Vagina (tissue), 2 donors: ENCODE results near the gene CROT. TPM values are rescaled to one million over a fixed set of nuclear protein-coding genes. Genes with fewer than 3 reads are reported as not detected.

Experiments
- DNase-seq, 2 donors: peaks; one replicate each; pipeline ENCODE4 v3.0.0-alpha.2; 2017; ENCODE audit errors: extremely low spot score in 2 of 2
- H3K27ac ChIP-seq: fragments of 200-600 bp; sonication (generic); one replicate; pipeline ENCODE4 v1.5.1; 2019
- H3K27me3 ChIP-seq: fragments of 200-600 bp; sonication (generic); one replicate; pipeline ENCODE4 v1.5.1; 2019
- H3K36me3 ChIP-seq, 2 donors: fragments of 200-600 bp; sonication (generic); one replicate each; pipeline ENCODE4 v1.5.1; 2017 to 2019
- H3K4me1 ChIP-seq: fragments of 200-600 bp; sonication (generic); one replicate; pipeline ENCODE4 v1.5.1; 2019
- H3K4me3 ChIP-seq, 2 donors: fragments of 200-600 bp; sonication (generic); 1 replicate in 1 of 2; 2 replicates in 1 of 2; pipeline ENCODE4 v1.5.1; 2016 to 2019
- H3K9me3 ChIP-seq: fragments of 200-600 bp; sonication (generic); one replicate; pipeline ENCODE4 v1.5.1; 2019
- POLR2A ChIP-seq, 2 donors: fragments of 450-650 bp; IDR thresholded peaks; one replicate each; pipeline ENCODE4 v1.6.1; 2017; ENCODE audit warnings: antibody characterized with exemption in 2 of 2, mild to moderate bottlenecking in 2 of 2, moderate library complexity in 2 of 2
- POLR2AphosphoS5 ChIP-seq, 2 donors: sonication (generic); formaldehyde crosslinking; IDR thresholded peaks; one replicate each; pipeline ENCODE4 v1.9.0; 2017; ENCODE audit warnings: antibody characterized with exemption in 2 of 2, mild to moderate bottlenecking in 2 of 2, low read depth in 1 of 2; ENCODE audit not compliant: insufficient read depth in 1 of 2
- intact Hi-C: fragments of 100-400 bp; cut with DNase I; formaldehyde crosslinking; loops from one replicate; pipeline ENCODE4 v1.15.1; 2023
- total RNA-seq: library from RNA; depleted of rRNA; stranded (reverse); fragments of >200 nt; gene quantifications from one replicate; pipeline ENCODE4 v1.2.3, GENCODE V29; 2016
- TF ChIP-seq, protein P1 (sequence below), 3 experiments: fragments of 450-650 bp in 2 of 3; fragments of 200-600 bp in 1 of 3; sonication (generic) in 1 of 3; IDR thresholded peaks; one replicate each; pipeline ENCODE4 v1.5.1; 2017 to 2019; ENCODE audit warnings: antibody characterized with exemption in 3 of 3, mild to moderate bottlenecking in 2 of 3, moderate library complexity in 2 of 3

CROT gene
- total RNA-seq, 1 donor from 2014 or later, result 38.1 TPM

DNA sequence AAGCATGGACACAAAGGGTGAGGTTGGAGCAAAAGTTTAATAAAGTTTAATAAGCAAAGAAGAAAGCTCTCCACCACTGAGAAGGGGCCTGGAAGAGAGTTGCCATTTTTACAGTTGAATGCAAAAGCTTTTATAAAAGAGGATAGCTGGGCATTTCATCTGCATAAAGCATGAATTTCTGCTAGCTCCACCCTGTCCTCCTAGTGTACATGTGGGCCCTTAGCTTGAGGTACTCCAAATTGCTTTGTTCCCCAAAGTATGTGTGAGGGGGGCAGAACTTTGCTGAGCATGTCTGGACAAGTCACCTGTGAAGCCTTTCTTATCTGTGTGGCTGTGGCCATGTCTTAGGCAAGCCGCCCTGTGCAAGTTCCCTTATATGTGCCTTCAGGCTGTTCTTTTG lies 22.6 kb upstream of the CROT start:
- Histone ChIP-seq H3K9me3 (peaks cover 8% of the 10 kb centered on the region), H3K4me3 (no peak overlapping the region), H3K36me3 (peaks cover 0 to 17% of the 10 kb centered on the region in 2 donors), H3K27me3 (no peaks in the 10 kb centered on the region), H3K4me1 (peaks cover 13% of the 10 kb centered on the region), H3K27ac (no peak overlapping the region)
- no peak for TF ChIP-seq POLR2AphosphoS5 (IDR thresholded peaks at IDR 0.05; ENCODE audit: insufficient read depth in 1 of 2, low read depth in 1 of 2)
- TF ChIP-seq POLR2A (IDR thresholded peaks at IDR 0.05), result no peak
- TF ChIP-seq, protein P1, sequence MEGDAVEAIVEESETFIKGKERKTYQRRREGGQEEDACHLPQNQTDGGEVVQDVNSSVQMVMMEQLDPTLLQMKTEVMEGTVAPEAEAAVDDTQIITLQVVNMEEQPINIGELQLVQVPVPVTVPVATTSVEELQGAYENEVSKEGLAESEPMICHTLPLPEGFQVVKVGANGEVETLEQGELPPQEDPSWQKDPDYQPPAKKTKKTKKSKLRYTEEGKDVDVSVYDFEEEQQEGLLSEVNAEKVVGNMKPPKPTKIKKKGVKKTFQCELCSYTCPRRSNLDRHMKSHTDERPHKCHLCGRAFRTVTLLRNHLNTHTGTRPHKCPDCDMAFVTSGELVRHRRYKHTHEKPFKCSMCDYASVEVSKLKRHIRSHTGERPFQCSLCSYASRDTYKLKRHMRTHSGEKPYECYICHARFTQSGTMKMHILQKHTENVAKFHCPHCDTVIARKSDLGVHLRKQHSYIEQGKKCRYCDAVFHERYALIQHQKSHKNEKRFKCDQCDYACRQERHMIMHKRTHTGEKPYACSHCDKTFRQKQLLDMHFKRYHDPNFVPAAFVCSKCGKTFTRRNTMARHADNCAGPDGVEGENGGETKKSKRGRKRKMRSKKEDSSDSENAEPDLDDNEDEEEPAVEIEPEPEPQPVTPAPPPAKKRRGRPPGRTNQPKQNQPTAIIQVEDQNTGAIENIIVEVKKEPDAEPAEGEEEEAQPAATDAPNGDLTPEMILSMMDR (IDR thresholded peaks at IDR 0.05), result no peak
- DNase-seq, result no peak
- intact Hi-C loops, result no loop called here

DNA sequence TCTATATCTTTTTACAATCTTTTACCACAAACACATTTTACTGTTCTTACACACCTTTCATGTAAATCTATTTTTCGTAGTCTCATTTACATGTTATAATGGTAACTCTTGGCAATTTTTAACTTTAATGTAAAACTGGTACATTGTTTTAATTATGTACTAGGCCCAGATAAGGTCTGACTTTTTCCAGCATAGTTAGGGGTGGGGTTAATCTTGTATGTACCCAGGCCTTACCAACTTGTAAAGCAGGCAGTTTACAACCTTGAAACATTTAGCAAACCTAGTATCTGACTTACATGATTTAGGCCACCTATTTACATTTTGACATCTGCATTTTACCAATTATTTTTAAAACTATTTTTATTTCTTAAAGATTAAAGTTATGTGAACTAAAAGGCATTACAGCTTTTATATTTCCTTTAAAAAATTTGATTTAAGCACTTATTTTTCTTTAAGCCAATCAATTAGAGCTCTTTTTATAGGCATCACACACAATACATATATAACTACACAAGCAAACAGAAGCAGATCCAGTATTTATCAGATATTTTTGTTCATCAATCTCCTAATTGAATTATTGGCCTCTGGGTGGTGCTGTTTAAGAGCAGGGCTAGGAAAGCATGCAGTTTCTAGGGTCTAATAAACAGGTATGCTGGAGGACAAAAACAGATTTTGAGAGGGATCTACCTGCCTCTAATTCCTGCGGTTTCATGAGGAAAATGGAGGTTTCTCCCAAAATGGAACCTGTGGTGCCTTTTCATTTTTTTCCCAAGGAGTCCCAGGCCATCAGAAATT lies 19.7 kb upstream of the CROT start:
- H3K4me1 ChIP-seq, result no peaks in the 10 kb centered on the region
- H3K27ac ChIP-seq, result no peak overlapping the region
- H3K9me3 ChIP-seq, result peaks cover 16% of the 10 kb centered on the region
- no peaks in the 10 kb centered on the region for H3K27me3 ChIP-seq
- no peak for DNase-seq
- no peak for TF ChIP-seq POLR2AphosphoS5 (IDR thresholded peaks at IDR 0.05; ENCODE audit: insufficient read depth in 1 of 2, low read depth in 1 of 2)
- no peak for TF ChIP-seq POLR2A (IDR thresholded peaks at IDR 0.05)
- TF ChIP-seq, protein P1 (IDR thresholded peaks at IDR 0.05), result no peak
- H3K4me3 ChIP-seq, result no peak overlapping the region
- peaks cover 0 to 38% of the 10 kb centered on the region in 2 donors for H3K36me3 ChIP-seq
- intact Hi-C loops, result no loop called here

DNA sequence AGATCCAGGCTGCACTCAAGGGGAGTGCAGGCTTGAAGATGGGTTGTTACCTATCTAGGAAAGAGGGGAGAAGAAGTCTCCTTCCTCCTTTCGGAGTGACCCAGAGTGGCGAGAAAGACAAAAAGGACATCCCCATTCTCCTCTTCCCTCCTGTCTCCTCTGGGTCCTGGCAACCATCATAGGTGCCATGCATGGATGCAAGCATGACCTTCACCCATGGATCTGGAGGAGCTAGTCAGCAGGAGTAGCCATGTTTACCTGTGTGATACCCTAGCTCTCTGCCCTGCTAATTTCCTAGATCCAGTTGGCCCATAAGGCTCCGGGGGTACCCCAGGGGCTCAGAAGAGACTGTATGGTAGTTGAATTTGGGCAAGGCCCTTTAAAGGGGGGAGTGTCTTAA lies 17.2 kb upstream of the CROT start:
- no peak overlapping the region for H3K4me3 ChIP-seq
- intact Hi-C loops, result no loop called here
- H3K9me3 ChIP-seq, result peaks cover 16% of the 10 kb centered on the region
- DNase-seq, result no peak
- H3K27me3 ChIP-seq, result no peaks in the 10 kb centered on the region
- no peak overlapping the region for H3K27ac ChIP-seq
- H3K4me1 ChIP-seq, result no peaks in the 10 kb centered on the region
- TF ChIP-seq POLR2A (IDR thresholded peaks at IDR 0.05) (no peak), POLR2AphosphoS5 (IDR thresholded peaks at IDR 0.05; ENCODE audit: insufficient read depth in 1 of 2, low read depth in 1 of 2) (no peak)
- TF ChIP-seq, protein P1 (IDR thresholded peaks at IDR 0.05), result no peak
- H3K36me3 ChIP-seq, result peaks cover 0 to 43% of the 10 kb centered on the region in 2 donors

DNA sequence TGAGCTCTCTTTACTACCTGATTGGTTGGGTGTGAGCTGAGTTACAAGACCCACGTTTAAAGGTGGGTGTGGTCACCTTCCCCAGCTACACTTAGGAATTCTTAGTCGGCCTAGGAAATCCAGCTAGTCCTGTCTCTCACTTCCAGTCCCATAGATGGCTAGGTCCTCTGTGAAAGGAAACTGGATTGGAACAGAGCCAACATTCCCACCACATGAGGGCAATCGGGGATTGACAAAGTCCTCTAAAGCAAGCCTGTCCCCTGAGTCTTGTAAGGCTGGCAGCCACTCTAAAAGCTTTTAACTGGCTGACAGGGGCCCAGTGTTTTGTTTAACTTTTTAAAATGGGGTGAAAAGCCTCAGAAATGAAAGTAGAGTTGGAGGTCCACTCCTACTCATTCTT lies 15.1 kb upstream of the CROT start:
- DNase-seq, result no peak
- Histone ChIP-seq H3K27me3 (no peaks in the 10 kb centered on the region), H3K27ac (no peak overlapping the region), H3K36me3 (peaks cover 0 to 40% of the 10 kb centered on the region in 2 donors), H3K4me3 (no peak overlapping the region), H3K9me3 (peaks cover 16% of the 10 kb centered on the region), H3K4me1 (no peaks in the 10 kb centered on the region)
- intact Hi-C loops, result no loop called here
- TF ChIP-seq POLR2AphosphoS5 (IDR thresholded peaks at IDR 0.05; ENCODE audit: insufficient read depth in 1 of 2, low read depth in 1 of 2), result no peak
- no peak for TF ChIP-seq POLR2A (IDR thresholded peaks at IDR 0.05)
- TF ChIP-seq, protein P1 (IDR thresholded peaks at IDR 0.05), result no peak

DNA sequence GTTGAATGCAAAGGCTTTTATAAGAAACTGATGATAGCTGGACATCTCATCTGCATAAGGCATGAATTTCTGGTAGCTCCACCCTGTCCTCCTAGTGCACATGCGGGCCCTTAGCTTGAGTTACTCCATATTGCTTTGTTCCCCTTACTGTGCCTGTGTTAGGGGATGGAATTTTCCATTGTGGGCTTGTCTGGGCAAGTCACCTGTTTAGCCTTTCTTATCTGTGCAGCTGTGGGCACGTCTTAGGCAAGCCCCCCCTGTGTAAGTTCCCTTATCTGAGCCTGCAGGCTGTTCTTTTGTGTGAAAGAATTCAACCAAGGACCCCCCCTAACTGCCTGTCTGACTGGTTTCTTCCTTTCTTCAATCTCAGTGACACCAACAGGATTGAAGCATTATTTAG lies 14.5 kb upstream of the CROT start:
- no peak for DNase-seq
- Histone ChIP-seq H3K27me3 (no peaks in the 10 kb centered on the region), H3K27ac (no peak overlapping the region), H3K4me3 (no peak overlapping the region), H3K4me1 (no peaks in the 10 kb centered on the region), H3K36me3 (peaks cover 0 to 41% of the 10 kb centered on the region in 2 donors), H3K9me3 (peaks cover 16% of the 10 kb centered on the region)
- intact Hi-C loops, result no loop called here
- no peak for TF ChIP-seq POLR2AphosphoS5 (IDR thresholded peaks at IDR 0.05; ENCODE audit: insufficient read depth in 1 of 2, low read depth in 1 of 2)
- TF ChIP-seq POLR2A (IDR thresholded peaks at IDR 0.05), result no peak
- TF ChIP-seq, protein P1 (IDR thresholded peaks at IDR 0.05), result no peak
